GM21529 (cell line): ENCODE measurements around the gene CEACAM6.
"Not testable (repeated sequence)": the region's sequence is repeated elsewhere in the genome, so short reads cannot be mapped to it uniquely, and the experiment has no call there.

ENCODE experiments used
- ATAC-seq: cut with Tn5 transposase; IDR thresholded peaks from one replicate; pipeline ENCODE4 v1.9.1; 2021; ENCODE audit not compliant: unreplicated experiment

Gene CEACAM6

GRCh38 chr19:41746593-41747227 is 8.6 kb upstream of the CEACAM6 start:
- ATAC-seq: no peak

- ATAC-seq: no peak
Measured at GRCh38 chr19:41748012-41748411, 7.3 kb upstream of the CEACAM6 start.

GRCh38 chr19:41750248-41751134 is 4.8 kb upstream of the CEACAM6 start:
- ATAC-seq: not testable (repeated sequence)

- no peak for ATAC-seq
Measured at GRCh38 chr19:41753159-41753558, 2.2 kb upstream of the CEACAM6 start.

GRCh38 chr19:41753936-41754529 is 1.3 kb upstream of the CEACAM6 start:
- no peak for ATAC-seq

GRCh38 chr19:41758846-41759245 is 3.5 kb downstream of the CEACAM6 start:
- no peak for ATAC-seq

- ATAC-seq: no peak
Measured at GRCh38 chr19:41767115-41767514, 11.8 kb downstream of the CEACAM6 start.

GRCh38 chr19:41768105-41768504 is 12.8 kb downstream of the CEACAM6 start:
- not testable (repeated sequence) for ATAC-seq

- ATAC-seq: no peak
Measured at GRCh38 chr19:41769608-41770007, 14.3 kb downstream of the CEACAM6 start.

- ATAC-seq: no peak
Measured at GRCh38 chr19:41771410-41771809, 16.1 kb downstream of the CEACAM6 start.

- ATAC-seq: no peak
Measured at GRCh38 chr19:41774515-41774980, 19.2 kb downstream of the CEACAM6 start.

- no peak for ATAC-seq
Measured at GRCh38 chr19:41776700-41777099, 21.4 kb downstream of the CEACAM6 start.

GRCh38 chr19:41783612-41784011 is 28.3 kb downstream of the CEACAM6 start:
- no peak for ATAC-seq

GRCh38 chr19:41784312-41784711 is 29.0 kb downstream of the CEACAM6 start:
- ATAC-seq: no peak

GRCh38 chr19:41784743-41785142 is 29.4 kb downstream of the CEACAM6 start:
- ATAC-seq: no peak

- no peak for ATAC-seq
Measured at GRCh38 chr19:41785653-41786052, 30.3 kb downstream of the CEACAM6 start.

- ATAC-seq: no peak
Measured at GRCh38 chr19:41787055-41787454, 31.7 kb downstream of the CEACAM6 start.

- ATAC-seq: not testable (repeated sequence)
Measured at GRCh38 chr19:41788518-41788917, 33.2 kb downstream of the CEACAM6 start.

GRCh38 chr19:41789053-41789452 is 33.7 kb downstream of the CEACAM6 start:
- ATAC-seq: not testable (repeated sequence)

- no peak for ATAC-seq
Measured at GRCh38 chr19:41792513-41793413, 37.4 kb downstream of the CEACAM6 start.

- no peak for ATAC-seq
Measured at GRCh38 chr19:41793414-41793727, 38.0 kb downstream of the CEACAM6 start.
